Measurements from ENCODE around the gene HTR1B. TPM values are rescaled to one million over a fixed set of nuclear protein-coding genes. Genes with fewer than 3 reads are reported as not detected.
A peak's percentile ranks its signal among the peaks of the same experiment; 100 is the strongest.

The HTR1B gene
- total RNA-seq, 1 donor from 2014 or later: 12.0 TPM

DNA sequence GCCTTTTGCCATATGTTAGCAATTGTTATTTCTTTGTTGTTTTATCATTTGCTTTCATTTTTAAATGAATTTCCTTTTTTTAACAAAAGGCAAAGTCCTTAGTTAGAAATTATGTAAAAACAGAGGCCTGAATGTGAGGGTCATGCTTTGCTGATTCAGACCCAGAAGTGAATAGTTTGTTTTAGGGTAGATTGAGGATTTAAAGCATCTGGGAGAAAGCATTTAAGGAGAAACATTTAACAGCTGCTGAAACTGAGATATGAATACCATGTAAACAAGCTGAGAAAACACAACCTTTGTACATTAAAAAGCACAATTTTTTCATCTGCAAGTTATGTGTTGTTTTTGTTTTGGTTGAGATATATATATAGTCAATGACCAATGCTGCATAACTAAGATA lies 8.0 kb downstream of the HTR1B start:
- H3K4me3 ChIP-seq: no peak overlapping the region
- no peak for DNase-seq (ENCODE audit: low spot score in 2 of 2)
- intact Hi-C loops (cut with DNase I): loop anchor here (5.0 to 10.0 kb wide), 2 partner anchors 88 to 160 kb away; no protein-coding TSS in a partner anchor
- peaks cover 2 to 8% of the 10 kb centered on the region in 2 donors for H3K4me1 ChIP-seq
- peak overlapping the region in 1 of 2 donors; percentile 68 for H3K27ac ChIP-seq
- TF ChIP-seq, protein P1, sequence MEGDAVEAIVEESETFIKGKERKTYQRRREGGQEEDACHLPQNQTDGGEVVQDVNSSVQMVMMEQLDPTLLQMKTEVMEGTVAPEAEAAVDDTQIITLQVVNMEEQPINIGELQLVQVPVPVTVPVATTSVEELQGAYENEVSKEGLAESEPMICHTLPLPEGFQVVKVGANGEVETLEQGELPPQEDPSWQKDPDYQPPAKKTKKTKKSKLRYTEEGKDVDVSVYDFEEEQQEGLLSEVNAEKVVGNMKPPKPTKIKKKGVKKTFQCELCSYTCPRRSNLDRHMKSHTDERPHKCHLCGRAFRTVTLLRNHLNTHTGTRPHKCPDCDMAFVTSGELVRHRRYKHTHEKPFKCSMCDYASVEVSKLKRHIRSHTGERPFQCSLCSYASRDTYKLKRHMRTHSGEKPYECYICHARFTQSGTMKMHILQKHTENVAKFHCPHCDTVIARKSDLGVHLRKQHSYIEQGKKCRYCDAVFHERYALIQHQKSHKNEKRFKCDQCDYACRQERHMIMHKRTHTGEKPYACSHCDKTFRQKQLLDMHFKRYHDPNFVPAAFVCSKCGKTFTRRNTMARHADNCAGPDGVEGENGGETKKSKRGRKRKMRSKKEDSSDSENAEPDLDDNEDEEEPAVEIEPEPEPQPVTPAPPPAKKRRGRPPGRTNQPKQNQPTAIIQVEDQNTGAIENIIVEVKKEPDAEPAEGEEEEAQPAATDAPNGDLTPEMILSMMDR (IDR thresholded peaks at IDR 0.05): no peak
- no peaks in the 10 kb centered on the region for H3K27me3 ChIP-seq
- H3K9me3 ChIP-seq: no peaks in the 10 kb centered on the region
- no peaks in the 10 kb centered on the region for H3K36me3 ChIP-seq

- TF ChIP-seq, protein P1 (IDR thresholded peaks at IDR 0.05): no peak
- Histone ChIP-seq H3K27ac (peak overlapping the region; percentile 1 to 68), H3K36me3 (no peaks in the 10 kb centered on the region), H3K4me1 (peaks cover 2 to 8% of the 10 kb centered on the region in 2 donors), H3K9me3 (no peaks in the 10 kb centered on the region), H3K27me3 (no peaks in the 10 kb centered on the region), H3K4me3 (no peak overlapping the region)
- no peak for DNase-seq (ENCODE audit: low spot score in 2 of 2)
- intact Hi-C loops (cut with DNase I): loop anchor here (10.0 kb wide), 1 partner anchor 160 kb away; no protein-coding TSS in a partner anchor
Measured at GRCh38 chr6:77454386-77454785, 8.9 kb downstream of the HTR1B start.

- Histone ChIP-seq H3K4me3 (no peak overlapping the region), H3K27ac (no peak overlapping the region), H3K36me3 (no peaks in the 10 kb centered on the region), H3K27me3 (no peaks in the 10 kb centered on the region), H3K4me1 (peaks cover 2 to 8% of the 10 kb centered on the region in 2 donors), H3K9me3 (no peaks in the 10 kb centered on the region)
- TF ChIP-seq, protein P1 (IDR thresholded peaks at IDR 0.05): no peak
- no peak for DNase-seq (ENCODE audit: low spot score in 2 of 2)
- intact Hi-C loops (cut with DNase I): loop anchor here (10.0 kb wide), 1 partner anchor 157 kb away; no protein-coding TSS in a partner anchor
Measured at GRCh38 chr6:77451466-77451865, 11.8 kb downstream of the HTR1B start.

- Histone ChIP-seq H3K27me3 (no peaks in the 10 kb centered on the region), H3K27ac (no peak overlapping the region), H3K9me3 (no peaks in the 10 kb centered on the region), H3K36me3 (no peaks in the 10 kb centered on the region), H3K4me3 (no peak overlapping the region), H3K4me1 (peaks cover 0 to 5% of the 10 kb centered on the region in 2 donors)
- DNase-seq (ENCODE audit: low spot score in 2 of 2): no peak
- TF ChIP-seq, protein P1 (IDR thresholded peaks at IDR 0.05): peak in 2 of 3 experiments; percentile 24 to 31
- intact Hi-C loops (cut with DNase I): loop anchor here (10.0 kb wide), 1 partner anchor 156 kb away; no protein-coding TSS in a partner anchor
Measured at GRCh38 chr6:77450924-77451323, 12.4 kb downstream of the HTR1B start.

GRCh38 chr6:77448546-77448945 lies 14.7 kb downstream of the HTR1B start:
- TF ChIP-seq, protein P1 (IDR thresholded peaks at IDR 0.05): no peak
- intact Hi-C loops (cut with DNase I): no loop called here
- Histone ChIP-seq H3K27me3 (no peaks in the 10 kb centered on the region), H3K4me3 (no peak overlapping the region), H3K27ac (no peak overlapping the region), H3K4me1 (no peaks in the 10 kb centered on the region), H3K36me3 (no peaks in the 10 kb centered on the region), H3K9me3 (no peaks in the 10 kb centered on the region)
- DNase-seq (ENCODE audit: low spot score in 2 of 2): no peak

- intact Hi-C loops (cut with DNase I): no loop called here
- Histone ChIP-seq H3K4me1 (no peaks in the 10 kb centered on the region), H3K27me3 (no peaks in the 10 kb centered on the region), H3K36me3 (no peaks in the 10 kb centered on the region), H3K27ac (no peak overlapping the region), H3K9me3 (no peaks in the 10 kb centered on the region), H3K4me3 (no peak overlapping the region)
- TF ChIP-seq, protein P1 (IDR thresholded peaks at IDR 0.05): no peak
- no peak for DNase-seq (ENCODE audit: low spot score in 2 of 2)
Measured at GRCh38 chr6:77447254-77447653, 16.0 kb downstream of the HTR1B start.

Data from ascending aorta (tissue), 2 donors.